HG02759 (cell line): ENCODE results near the gene METTL21C.

ENCODE experiments used
- ATAC-seq: cut with Tn5 transposase; IDR thresholded peaks from one replicate; pipeline ENCODE4 v1.9.1; 2021; ENCODE audit warnings: mild to moderate bottlenecking, moderate library complexity; ENCODE audit not compliant: unreplicated experiment

METTL21C gene

GRCh38 chr13:102697929-102698648, 3.2 kb upstream of the METTL21C start:
- no peak for ATAC-seq

DNA sequence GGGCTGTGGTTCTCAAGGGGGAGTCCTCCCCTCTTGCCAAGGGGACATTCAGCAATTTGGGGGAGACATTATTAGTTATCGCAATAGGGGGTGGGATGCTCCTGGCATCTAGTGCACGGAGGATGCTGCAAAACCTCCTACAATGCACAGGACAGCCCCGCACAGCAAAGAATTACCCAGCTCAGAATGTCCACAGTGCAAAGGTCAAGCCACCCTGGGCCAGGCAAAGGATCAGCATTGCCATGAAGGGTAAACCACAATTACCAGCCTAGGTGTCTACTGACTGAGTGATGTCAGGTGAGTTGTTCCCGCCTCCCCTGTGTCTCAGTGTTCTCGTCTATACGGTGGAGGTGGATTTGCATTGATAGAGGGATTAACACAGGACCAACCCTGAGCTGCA, 2.4 kb upstream of the METTL21C start:
- ATAC-seq, result no peak

DNA sequence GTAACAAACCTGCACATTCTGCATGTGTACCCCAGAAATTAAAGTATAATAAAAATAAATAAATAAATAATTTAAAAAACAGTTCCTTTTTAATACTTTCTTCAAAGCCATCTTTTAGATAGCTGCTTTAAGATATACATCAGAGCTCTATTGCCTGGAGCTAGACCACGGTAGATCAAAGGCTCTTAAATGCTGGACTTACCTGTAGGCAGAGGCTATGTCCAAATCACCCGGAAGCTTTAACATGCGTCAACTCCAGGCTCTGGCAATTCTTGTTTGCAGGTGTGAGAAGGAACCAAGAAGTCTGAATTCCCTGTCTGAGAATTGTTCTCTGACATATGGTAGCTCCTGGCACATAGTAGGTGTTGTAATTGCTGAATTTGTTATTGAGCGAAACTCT, 1.6 kb upstream of the METTL21C start:
- no peak for ATAC-seq

DNA sequence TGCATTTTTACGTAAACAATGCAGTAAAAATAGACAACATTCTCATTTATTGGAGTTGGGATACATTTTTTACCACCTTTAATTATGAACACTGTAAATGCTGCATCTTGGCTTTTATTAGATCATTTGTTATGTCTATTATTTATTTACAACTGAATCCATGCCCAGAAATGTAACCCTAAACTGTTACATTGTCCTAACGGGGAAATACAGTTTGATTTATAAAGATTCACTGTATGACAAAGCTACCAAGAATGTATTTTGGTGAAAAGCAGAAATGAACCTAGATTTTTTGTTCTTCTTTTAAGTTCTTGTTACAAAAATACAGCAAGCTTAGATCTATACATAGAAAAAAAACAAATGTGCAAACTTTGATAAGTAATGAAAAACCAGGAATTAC, 1.1 kb downstream of the METTL21C start:
- no peak for ATAC-seq

- ATAC-seq, result no peak
These were observed 1.6 kb downstream of the METTL21C start for GRCh38 chr13:102693250-102693649.

- ATAC-seq, result no peak
These were observed 2.4 kb downstream of the METTL21C start for GRCh38 chr13:102692491-102692826.

- ATAC-seq, result no peak
These were observed 4.0 kb downstream of the METTL21C start for GRCh38 chr13:102690883-102691282.

GRCh38 chr13:102688306-102688973, 6.4 kb downstream of the METTL21C start:
- ATAC-seq, result no peak

GRCh38 chr13:102687520-102687919, 7.3 kb downstream of the METTL21C start:
- no peak for ATAC-seq

DNA sequence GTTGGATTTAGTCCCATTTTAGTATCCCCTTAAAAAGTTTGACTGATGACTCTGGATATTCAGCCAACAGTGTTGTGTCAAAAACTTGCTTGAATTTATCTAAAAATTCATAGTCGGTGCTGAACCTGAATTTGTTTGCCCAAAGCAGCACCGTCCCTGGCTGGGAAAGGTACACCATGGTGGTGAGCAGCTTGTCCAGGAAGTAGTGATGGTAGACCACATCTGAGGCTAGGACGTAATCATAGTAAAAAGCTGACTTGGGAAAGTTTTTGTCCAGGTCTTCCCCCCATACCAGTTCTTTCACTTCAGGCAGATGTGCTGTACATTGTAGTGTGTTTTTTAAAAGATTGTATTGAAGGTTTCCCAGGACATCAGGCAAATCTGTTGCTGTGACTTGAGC, 8.8 kb downstream of the METTL21C start:
- ATAC-seq, result no peak

DNA sequence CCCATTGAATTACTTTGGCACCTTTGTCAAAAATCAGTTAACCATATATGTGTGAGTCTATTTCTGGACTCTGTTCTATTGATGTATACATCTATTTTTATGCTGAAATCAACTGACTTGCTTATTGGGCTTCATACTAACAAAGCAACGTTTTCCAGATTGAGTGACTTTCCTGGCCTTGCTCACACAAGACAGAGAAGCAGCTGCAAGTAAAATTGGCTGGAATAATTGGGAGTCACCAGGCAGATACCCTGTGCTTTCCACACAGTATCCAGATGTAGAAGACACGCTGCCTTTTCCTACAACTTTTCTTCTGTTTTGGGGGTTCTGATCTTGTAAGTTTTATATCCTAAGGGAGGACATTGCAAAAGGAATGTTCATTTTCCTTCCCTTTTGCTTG, 11.2 kb downstream of the METTL21C start:
- ATAC-seq, result no peak

GRCh38 chr13:102682727-102683126, 12.1 kb downstream of the METTL21C start:
- ATAC-seq, result no peak

DNA sequence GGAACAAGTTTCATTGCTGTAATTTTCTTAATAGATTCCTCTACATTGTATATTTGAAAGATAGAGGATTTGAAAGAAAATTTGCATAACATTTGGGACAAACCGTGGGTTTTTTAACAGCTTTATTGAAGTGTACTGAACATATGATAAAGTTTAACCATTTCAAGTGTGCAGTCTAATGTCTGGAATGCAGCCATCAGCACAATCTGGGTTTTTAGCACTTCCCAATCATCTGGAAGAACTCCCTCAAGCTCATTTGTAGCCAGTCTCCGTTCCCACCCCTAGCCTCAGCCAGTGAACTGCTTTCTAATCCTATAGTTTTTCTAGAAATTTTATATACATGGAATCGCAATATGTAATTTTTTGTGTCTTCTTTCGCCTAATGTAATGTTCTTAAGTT, 12.6 kb downstream of the METTL21C start:
- no peak for ATAC-seq

DNA sequence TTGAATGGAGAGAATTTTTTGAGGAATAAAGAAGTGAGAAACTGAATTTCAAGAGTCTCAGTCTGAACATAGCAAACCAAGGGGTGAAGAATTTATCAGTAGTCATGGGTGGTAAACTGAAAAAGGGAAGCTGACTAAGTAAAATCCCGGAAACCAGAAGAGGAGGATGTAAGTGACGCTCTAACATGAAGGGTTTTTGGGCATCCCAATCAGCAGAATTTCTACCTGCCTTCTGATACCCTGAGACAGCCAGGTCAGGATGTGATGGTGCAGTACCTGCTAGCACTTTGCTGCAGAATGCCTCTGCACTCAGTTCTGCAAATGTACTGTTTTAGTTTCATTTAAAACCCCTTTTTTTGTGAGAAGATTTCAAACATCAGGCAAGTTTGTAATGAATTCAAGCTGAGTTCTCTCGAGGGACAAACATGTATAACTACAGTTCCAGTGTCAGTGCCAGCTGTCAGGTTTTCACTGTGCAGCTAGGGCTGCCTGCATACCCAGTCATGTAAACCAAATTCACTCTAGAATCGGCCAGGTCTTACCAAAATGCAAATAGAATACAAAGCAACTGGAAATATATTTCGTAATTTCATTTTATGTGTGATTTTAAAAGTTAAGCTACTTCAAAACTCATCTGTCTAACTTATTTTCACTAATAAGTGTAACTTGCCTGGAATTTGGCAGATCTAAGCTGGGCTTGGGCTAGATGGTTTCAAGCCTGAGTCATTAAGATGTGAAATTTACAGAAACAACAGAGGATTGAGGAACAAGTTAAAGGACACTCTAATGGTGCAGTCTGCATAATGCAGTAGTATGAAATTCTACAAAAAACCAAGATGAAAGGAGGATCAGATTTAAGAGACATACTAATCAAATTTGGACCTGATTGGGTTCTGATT, 13.8 kb downstream of the METTL21C start:
- peak; percentile 44 for ATAC-seq

DNA sequence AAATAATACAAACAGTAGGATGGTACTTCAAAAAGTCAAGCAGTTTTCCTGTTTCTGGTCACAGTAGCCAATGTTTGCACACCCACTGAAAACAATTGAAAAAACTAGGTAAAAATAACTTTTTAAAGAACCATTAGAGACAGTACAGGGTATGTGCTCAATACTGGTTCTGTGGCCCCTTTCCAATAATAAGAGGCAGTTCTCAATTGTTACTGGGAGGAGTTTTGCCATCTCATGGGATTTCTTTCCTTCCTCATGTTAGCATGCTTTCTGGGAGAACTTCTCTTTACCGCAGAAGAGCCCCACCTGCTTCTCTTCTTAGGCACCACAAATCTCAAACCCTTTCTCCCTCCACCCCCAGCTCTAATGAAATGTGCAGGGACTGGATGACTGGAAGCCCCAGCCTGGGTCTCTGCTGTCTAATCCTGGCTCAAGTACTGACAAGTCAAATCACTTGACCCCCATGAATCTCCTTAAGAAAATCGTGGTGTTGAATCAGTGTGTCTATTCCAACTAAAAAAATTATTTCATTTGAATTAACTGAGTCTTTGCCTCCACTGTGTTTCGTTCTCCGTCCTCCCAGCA, 14.6 kb downstream of the METTL21C start:
- no peak for ATAC-seq

- no peak for ATAC-seq
These were observed 15.3 kb downstream of the METTL21C start for GRCh38 chr13:102679449-102680132.

- ATAC-seq, result no peak
These were observed 16.3 kb downstream of the METTL21C start for GRCh38 chr13:102678339-102679107.

- no peak for ATAC-seq
These were observed 17.7 kb downstream of the METTL21C start for GRCh38 chr13:102677122-102677521.

- ATAC-seq, result no peak
These were observed 19.7 kb downstream of the METTL21C start for GRCh38 chr13:102675115-102675514.

- ATAC-seq, result no peak
These were observed 24.7 kb downstream of the METTL21C start for GRCh38 chr13:102670130-102670529.
